SK-N-SH (cell line): Measurements from ENCODE around the gene GAS2L2. TPM values are rescaled to one million over a fixed set of nuclear protein-coding genes. Genes with fewer than 3 reads are reported as not detected.

Source experiments
- CTCF ChIA-PET: fragments of 300-600, 350-600 bp; formaldehyde crosslinking; extraction: SDS; loops from one replicate; lab custom pipeline; 2021; lab: Yijun Ruan, JAX
- POLR2A ChIA-PET: fragments of 350-600 bp; sonication (Branson Sonifier 250); formaldehyde crosslinking; extraction: SDS; loops from one replicate; lab custom pipeline; 2020; ENCODE audit warnings: antibody characterized with exemption, inconsistent platforms; lab: Yijun Ruan, JAX
- DNase-seq: peaks from one replicate; pipeline ENCODE4 v3.0.0; 2012
- H2AFZ ChIP-seq: fragments of 200-600 bp; sonication (generic); 2 replicates; pipeline ENCODE4 v1.8.1; 2016; ENCODE audit warnings: antibody characterized with exemption, mild to moderate bottlenecking, low read depth
- H3F3A ChIP-seq: fragments of 200-600 bp; sonication (generic); replicated peaks from 2 replicates; pipeline ENCODE3; 2016; ENCODE audit warnings: antibody characterized with exemption, mild to moderate bottlenecking; ENCODE audit not compliant: insufficient read depth
- H3K27ac ChIP-seq, 2 experiments: fragments of 200-500 bp in 1 of 2; fragments of 200-600 bp in 1 of 2; sonication (Bioruptor generic) in 1 of 2; sonication (generic), shearing (Covaris generic) in 1 of 2; 2 replicates each; pipeline versions ENCODE4 v1.5.1 to v1.6.1; 2014 to 2016; ENCODE audit warnings: low read depth in 2 of 2, inconsistent platforms in 1 of 2, low read length in 1 of 2, mild to moderate bottlenecking in 1 of 2, mixed read lengths in 1 of 2
- H3K27me3 ChIP-seq: fragments of 200-600 bp; sonication (generic), shearing (Covaris generic); 2 replicates; pipeline ENCODE4 v1.6.1; 2016; ENCODE audit warnings: mixed run types; ENCODE audit not compliant: insufficient read depth
- H3K36me3 ChIP-seq, 2 experiments: fragments of 200-500 bp in 1 of 2; fragments of 200-600 bp in 1 of 2; sonication (Bioruptor generic) in 1 of 2; sonication (generic) in 1 of 2; replicated peaks in 1 of 2; 2 replicates each; pipeline versions ENCODE3 to v1.5.1; 2014 to 2016; ENCODE audit warnings: low read length in 1 of 2, mild to moderate bottlenecking in 1 of 2; ENCODE audit not compliant: insufficient read depth in 2 of 2, control insufficient read depth in 1 of 2
- H3K4me1 ChIP-seq, 2 experiments: fragments of 200-500 bp in 1 of 2; fragments of 200-600 bp in 1 of 2; sonication (Bioruptor generic) in 1 of 2; sonication (generic), shearing (Covaris generic) in 1 of 2; 2 replicates each; pipeline versions ENCODE4 v1.5.1 to v1.6.1; 2014 to 2016; ENCODE audit warnings: low read depth in 1 of 2, low read length in 1 of 2, mixed run types in 1 of 2; ENCODE audit not compliant: insufficient read depth in 2 of 2, control insufficient read depth in 1 of 2
- H3K4me2 ChIP-seq: fragments of 200-600 bp; sonication (generic), shearing (Covaris generic); 2 replicates; pipeline ENCODE4 v1.6.1; 2017; ENCODE audit warnings: mixed run types
- H3K4me3 ChIP-seq, 2 experiments: fragments of 200-500 bp in 1 of 2; fragments of 200-600 bp in 1 of 2; sonication (Bioruptor generic) in 1 of 2; sonication (generic), shearing (Covaris generic) in 1 of 2; 2 replicates each; pipeline versions ENCODE4 v1.5.1 to v1.8.1; 2014 to 2016; ENCODE audit warnings: low read depth in 2 of 2, inconsistent platforms in 1 of 2, low read length in 1 of 2, mild to moderate bottlenecking in 1 of 2, mixed read lengths in 1 of 2, moderate library complexity in 1 of 2
- H3K79me2 ChIP-seq: fragments of 200-600 bp; sonication (generic); 2 replicates; pipeline ENCODE4 v1.8.1; 2017; ENCODE audit warnings: mild to moderate bottlenecking; ENCODE audit not compliant: insufficient read depth
- H3K9ac ChIP-seq: fragments of 200-600 bp; sonication (generic); 2 replicates; pipeline ENCODE4 v1.6.1; 2017; ENCODE audit warnings: mixed run types
- H3K9me2 ChIP-seq: fragments of 200-600 bp; sonication (generic); 2 replicates; pipeline ENCODE4 v1.6.1; 2017; ENCODE audit warnings: mixed run types
- H3K9me3 ChIP-seq: fragments of 200-600 bp; sonication (generic); 2 replicates; pipeline ENCODE4 v1.6.1; 2017; ENCODE audit warnings: mixed run types, mild to moderate bottlenecking, moderate library complexity
- H4K20me1 ChIP-seq: fragments of 200-600 bp; sonication (generic); 2 replicates; pipeline ENCODE4 v1.6.1; 2017; ENCODE audit warnings: mild to moderate bottlenecking, mixed run types; ENCODE audit not compliant: insufficient read depth
- CTCF ChIP-seq: fragments of 200-600 bp; sonication (generic); IDR thresholded peaks from 2 replicates; pipeline ENCODE4 v1.6.1; 2017; ENCODE audit warnings: antibody characterized with exemption, mild to moderate bottlenecking, moderate library complexity
- ELF1 ChIP-seq: IDR thresholded peaks from 2 replicates; pipeline ENCODE4 v1.4.0; 2012
- EZH2phosphoT487 ChIP-seq: fragments of 200-600 bp; sonication (generic); IDR thresholded peaks from 2 replicates; pipeline ENCODE4 v1.6.1; 2017; ENCODE audit warnings: low read depth, mixed run types, mild to moderate bottlenecking, antibody characterized with exemption, moderate library complexity, borderline replicate concordance
- FOSL2 ChIP-seq: IDR thresholded peaks from 2 replicates; pipeline ENCODE4 v1.4.0; 2012; ENCODE audit warnings: low read depth, mild to moderate bottlenecking, moderate library complexity, borderline replicate concordance
- FOXM1 ChIP-seq: IDR thresholded peaks from 2 replicates; pipeline ENCODE4 v1.4.0; 2012; ENCODE audit warnings: low read depth, mild to moderate bottlenecking
- GABPA ChIP-seq: IDR thresholded peaks from 2 replicates; pipeline ENCODE4 v1.4.0; 2012; ENCODE audit warnings: low read depth, mild to moderate bottlenecking
- IRF3 ChIP-seq: fragments of 150-350 bp; IDR thresholded peaks from 2 replicates; pipeline ENCODE4 v1.6.1; 2016; ENCODE audit warnings: mild to moderate bottlenecking, low read depth, low read length
- MAX ChIP-seq: IDR thresholded peaks from 2 replicates; pipeline ENCODE4 v1.4.0; 2012; ENCODE audit warnings: low read depth
- MXI1 ChIP-seq: IDR thresholded peaks from 2 replicates; pipeline ENCODE4 v1.6.1; 2012; ENCODE audit warnings: mild to moderate bottlenecking, low read depth, low read length, improper control_type of control experiment
- NFIC ChIP-seq: IDR thresholded peaks from 2 replicates; pipeline ENCODE4 v1.4.0; 2012; ENCODE audit warnings: borderline replicate concordance
- PBX3 ChIP-seq: IDR thresholded peaks from 2 replicates; pipeline ENCODE4; 2012
- POLR2AphosphoS5 ChIP-seq: IDR thresholded peaks from 2 replicates; pipeline ENCODE4 v1.6.1; 2012; ENCODE audit warnings: low read depth, low read length
- RAD21 ChIP-seq: IDR thresholded peaks from 2 replicates; pipeline ENCODE4 v1.6.1; 2012; ENCODE audit warnings: mild to moderate bottlenecking, low read length
- RFX5 ChIP-seq: IDR thresholded peaks from 2 replicates; pipeline ENCODE4 v1.6.1; 2012; ENCODE audit warnings: mild to moderate bottlenecking, improper control_type of control experiment, low read length
- RXRA ChIP-seq: IDR thresholded peaks from 2 replicates; pipeline ENCODE4 v1.4.0; 2012; ENCODE audit warnings: low read depth, mild to moderate bottlenecking, borderline replicate concordance
- TAF1 ChIP-seq: IDR thresholded peaks from 2 replicates; pipeline ENCODE4 v1.6.1; 2012; ENCODE audit warnings: low read depth, mild to moderate bottlenecking, low read length, moderate library complexity, borderline replicate concordance
- TEAD4 ChIP-seq: IDR thresholded peaks from 2 replicates; pipeline ENCODE4 v1.4.0; 2012; ENCODE audit warnings: mild to moderate bottlenecking, borderline replicate concordance; ENCODE audit not compliant: insufficient read depth
- USF2 ChIP-seq: fragments of 150-350 bp; IDR thresholded peaks from 2 replicates; pipeline ENCODE4 v1.6.1; 2017; ENCODE audit warnings: antibody characterized with exemption, low read length, low read depth, borderline replicate concordance
- WGBS: methylation state at CpG from one replicate; pipeline ENCODE4 v1.1.6; 2017; ENCODE audit warnings: low lambda C conversion rate; 5-methylcytosine and 5-hydroxymethylcytosine counted together
- polyA plus RNA-seq, 3 experiments: library from polyadenylated mRNA; depleted of rRNA; stranded (reverse); fragments of >200 nt; gene quantifications; 2 replicates each; pipeline ENCODE4 v1.2.3, GENCODE V29; 2012

GAS2L2 gene
- polyA plus RNA-seq, 1 of the 3 experiments (the other 2 are of a cell fraction) = not detected

- no peak for TF ChIP-seq CTCF
- TF ChIP-seq, all 33 proteins: peak for 0
- no peak overlapping the region for H3K4me2 ChIP-seq
- H3K27ac ChIP-seq = no peak overlapping the region
- H3K4me3 ChIP-seq = no peak overlapping the region
- peaks cover 5 to 7% of the 10 kb centered on the region in 2 experiments; a peak in 3 of 4 replicates for H3K4me1 ChIP-seq
- no peak overlapping the region for H2AFZ ChIP-seq
- H3K9me3 ChIP-seq = no peaks in the 10 kb centered on the region
- no peak overlapping the region for H3K9ac ChIP-seq
- ChIA-PET CTCF (interaction anchor here (0.6 to 4.5 kb wide), 3 partner anchors 9 to 39 kb away, joined by 3 to 23 read pairs (median 3); no protein-coding TSS in a partner anchor), POLR2A (no interaction called here)
- no peak for DNase-seq
- no peaks in the 10 kb centered on the region for H3K9me2 ChIP-seq
- no peaks in the 10 kb centered on the region for H4K20me1 ChIP-seq
- peaks cover 23 to 26% of the 10 kb centered on the region in 2 experiments for H3K36me3 ChIP-seq
- H3F3A ChIP-seq = peaks cover 7% of the 10 kb centered on the region
- no peaks in the 10 kb centered on the region for H3K27me3 ChIP-seq
- H3K79me2 ChIP-seq = no peaks in the 10 kb centered on the region
- 86% methylated on average over 3 of the region's 3 CpGs for WGBS
Measured at GRCh38 chr17:35708149-35708548, 44.9 kb downstream of the GAS2L2 start.

GRCh38 chr17:35705705-35706104 lies 47.3 kb downstream of the GAS2L2 start:
- Histone ChIP-seq H2AFZ (no peak overlapping the region), H3F3A (no peaks in the 10 kb centered on the region), H3K36me3 (peaks cover 21% of the 10 kb centered on the region in 2 experiments), H3K9me3 (no peaks in the 10 kb centered on the region), H3K79me2 (peaks cover 12% of the 10 kb centered on the region; the same call in 1 of the 2 replicates), H3K4me2 (no peak overlapping the region), H3K27ac (no peak overlapping the region), H3K9ac (no peak overlapping the region), H3K9me2 (no peaks in the 10 kb centered on the region), H3K27me3 (no peaks in the 10 kb centered on the region), H3K4me3 (no peak overlapping the region), H3K4me1 (no peaks in the 10 kb centered on the region), H4K20me1 (no peaks in the 10 kb centered on the region)
- ChIA-PET CTCF (interaction anchor here (1.4 to 2.6 kb wide), 4 partner anchors 42 to 94 kb away, joined by 3 to 13 read pairs (median 6); no protein-coding TSS in a partner anchor), POLR2A (interaction anchor here (0.9 kb wide), 1 partner anchor 22 kb away, joined by 3 read pairs; no protein-coding TSS in a partner anchor)
- WGBS = 71% methylated on average over 5 of the region's 5 CpGs
- DNase-seq = no peak
- TF ChIP-seq MAX (no peak), CTCF (no peak), GABPA (no peak), RAD21 (no peak), RFX5 (no peak), TEAD4 (no peak), RXRA (no peak), EZH2phosphoT487 (no peak), POLR2AphosphoS5 (no peak), USF2 (no peak), ELF1 (no peak), IRF3 (no peak), TAF1 (no peak), NFIC (no peak), FOXM1 (no peak), FOSL2 (no peak), MXI1 (no peak), PBX3 (no peak)
